GM10847 (cell line): ENCODE measurements around the gene BTBD8.

Source experiments
- POLR2A ChIP-seq: IDR thresholded peaks from 2 replicates; pipeline ENCODE4 v1.6.1; 2011; ENCODE audit not compliant: insufficient read length; ENCODE audit errors: extremely low read depth

BTBD8 gene

DNA sequence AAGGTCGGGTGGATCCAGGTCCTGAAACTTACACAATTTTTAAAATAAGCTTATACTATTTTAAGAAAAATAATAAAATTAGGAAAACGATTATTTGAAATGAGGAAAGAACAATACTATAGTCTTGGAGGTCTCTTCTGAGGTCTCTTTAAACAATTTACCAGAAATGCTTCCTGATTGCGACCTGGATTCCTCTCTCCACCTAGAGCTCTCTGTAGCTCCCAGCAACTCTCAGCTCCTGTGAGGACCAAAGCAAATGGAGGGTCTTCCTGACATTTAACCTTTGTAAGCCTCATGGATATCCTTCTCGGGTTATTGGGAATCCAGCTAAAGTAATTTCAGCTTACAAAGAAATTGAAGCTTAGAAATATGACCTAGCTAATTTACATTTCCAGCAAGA is 886 bp downstream of the BTBD8 start:
- no peak for TF ChIP-seq POLR2A

DNA sequence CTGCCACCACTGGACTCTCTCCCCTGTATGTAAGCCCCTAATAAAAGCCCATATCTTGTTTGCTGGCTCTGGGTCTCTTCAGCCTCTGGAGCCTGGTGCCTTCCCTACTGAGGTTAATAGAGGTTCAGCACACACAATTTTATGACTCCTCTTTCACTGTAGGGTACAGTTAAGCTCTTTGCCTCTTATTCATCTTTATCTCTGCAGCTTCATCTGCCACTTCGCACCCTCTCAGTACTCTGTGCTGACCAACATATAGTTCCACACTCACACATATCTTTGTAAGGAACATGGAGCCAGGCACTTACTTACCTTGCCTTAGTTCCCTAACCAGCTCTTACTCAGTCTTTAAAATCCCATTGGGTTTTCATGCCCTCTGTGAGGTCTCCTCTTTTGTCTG is 4.5 kb downstream of the BTBD8 start:
- no peak for TF ChIP-seq POLR2A

DNA sequence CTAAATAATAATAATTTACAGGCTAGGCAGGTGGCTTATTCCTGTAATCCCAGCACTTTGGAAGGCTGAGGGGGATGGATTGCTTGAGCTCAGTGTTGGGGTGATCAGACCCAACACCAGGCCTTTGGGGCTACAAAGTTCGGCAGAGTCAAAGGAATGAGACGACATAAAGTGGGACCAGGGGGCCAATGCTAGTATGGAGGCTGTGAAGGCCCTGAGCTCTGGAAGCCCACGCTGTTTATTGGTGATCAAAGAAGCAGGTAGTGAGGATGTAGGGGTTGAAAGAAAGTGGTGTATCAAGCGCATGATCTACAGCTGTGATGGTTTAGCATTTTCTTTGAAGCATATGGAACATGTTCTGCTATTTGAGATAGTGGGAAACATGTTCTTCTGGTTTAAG is 5.6 kb downstream of the BTBD8 start:
- no peak for TF ChIP-seq POLR2A

DNA sequence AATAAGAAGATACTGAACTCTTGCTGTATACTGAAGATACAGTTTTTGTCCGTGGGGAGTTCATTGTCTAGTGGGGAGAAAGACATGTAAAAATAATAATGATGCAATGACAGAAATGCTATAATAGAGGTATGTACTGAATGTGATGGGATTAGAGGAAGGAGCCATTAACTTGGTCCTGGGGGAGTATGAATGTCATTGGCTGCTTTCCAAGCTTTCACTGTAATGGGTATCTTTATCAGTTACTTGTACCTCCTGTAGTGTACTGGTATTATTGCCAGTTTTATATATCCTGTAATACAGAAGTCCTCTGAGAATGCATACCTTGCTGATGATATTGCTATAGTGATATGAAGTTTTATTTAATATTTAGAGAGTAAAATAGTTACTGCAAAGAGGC is 7.4 kb downstream of the BTBD8 start:
- TF ChIP-seq POLR2A, result no peak

- TF ChIP-seq POLR2A, result no peak
Observed at GRCh38 chr1:92091625-92092024, 11.5 kb downstream of the BTBD8 start.

- no peak for TF ChIP-seq POLR2A
Observed at GRCh38 chr1:92094090-92094489, 13.9 kb downstream of the BTBD8 start.

DNA sequence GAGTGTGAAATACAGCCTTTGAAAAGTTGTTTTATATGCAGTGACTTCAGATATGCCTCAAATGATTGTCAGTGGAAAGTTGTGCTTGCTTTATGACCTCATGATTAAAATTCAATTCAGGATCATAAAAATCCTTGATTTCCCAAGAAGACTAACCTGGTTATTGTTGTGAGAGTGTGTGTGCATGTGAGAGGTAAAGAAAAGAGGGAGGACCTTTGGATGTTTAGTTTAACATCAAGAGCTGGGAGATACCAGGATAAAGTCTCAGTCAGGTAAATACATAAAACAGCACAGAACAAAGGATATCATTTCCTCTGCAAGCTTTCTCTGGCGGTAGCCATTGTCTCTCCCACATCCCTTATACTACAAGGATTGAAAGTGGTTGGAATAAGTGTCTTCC is 14.4 kb downstream of the BTBD8 start:
- TF ChIP-seq POLR2A, result no peak

DNA sequence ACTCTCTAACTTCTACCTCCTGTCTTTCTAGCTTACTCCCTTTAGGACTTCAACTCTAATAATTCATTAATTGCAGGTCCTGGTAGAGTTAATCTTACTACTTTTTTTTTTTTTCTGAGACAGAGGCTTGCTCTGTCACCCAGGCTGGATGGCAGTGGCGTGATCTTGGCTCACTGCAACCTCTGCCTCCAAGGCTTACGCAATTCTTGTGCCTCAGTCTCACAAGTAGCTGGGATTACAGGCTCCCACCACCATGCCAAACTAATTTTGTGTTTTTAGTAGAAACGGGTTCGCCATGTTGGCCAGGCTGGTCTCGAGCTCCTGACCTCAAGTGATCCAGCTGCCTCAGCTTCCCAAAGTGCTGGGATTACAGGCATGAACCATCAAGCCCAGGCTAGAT is 15.7 kb downstream of the BTBD8 start:
- no peak for TF ChIP-seq POLR2A

GRCh38 chr1:92096317-92096716 is 16.2 kb downstream of the BTBD8 start:
- no peak for TF ChIP-seq POLR2A

DNA sequence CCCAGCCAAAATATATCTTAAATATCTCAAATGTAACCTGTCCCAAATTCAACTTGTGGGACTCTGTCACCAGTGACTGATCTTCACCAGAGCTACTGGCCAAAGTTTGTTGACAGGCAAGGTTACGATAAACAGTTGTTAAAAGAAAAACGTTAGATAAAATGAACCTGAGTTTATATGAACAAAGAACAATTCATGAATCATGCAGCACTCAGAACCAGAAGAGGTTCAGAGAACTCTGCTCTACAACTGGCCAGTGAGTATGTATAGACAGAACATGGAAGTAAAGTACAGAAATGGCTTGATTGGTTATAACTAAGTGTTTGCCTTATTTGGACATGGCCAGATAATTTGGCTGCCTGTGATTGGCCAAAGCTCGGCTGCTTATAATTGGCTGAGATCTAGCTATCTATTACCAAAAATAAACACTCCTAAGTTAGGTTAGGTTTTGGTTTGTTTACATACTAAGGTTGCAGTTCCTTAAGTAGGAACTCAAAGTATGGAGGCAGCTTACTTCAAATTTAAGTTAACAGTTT is 25.5 kb downstream of the BTBD8 start:
- TF ChIP-seq POLR2A, result no peak

GRCh38 chr1:92108631-92109030 is 28.5 kb downstream of the BTBD8 start:
- no peak for TF ChIP-seq POLR2A

GRCh38 chr1:92117526-92117925 is 37.4 kb downstream of the BTBD8 start:
- no peak for TF ChIP-seq POLR2A

DNA sequence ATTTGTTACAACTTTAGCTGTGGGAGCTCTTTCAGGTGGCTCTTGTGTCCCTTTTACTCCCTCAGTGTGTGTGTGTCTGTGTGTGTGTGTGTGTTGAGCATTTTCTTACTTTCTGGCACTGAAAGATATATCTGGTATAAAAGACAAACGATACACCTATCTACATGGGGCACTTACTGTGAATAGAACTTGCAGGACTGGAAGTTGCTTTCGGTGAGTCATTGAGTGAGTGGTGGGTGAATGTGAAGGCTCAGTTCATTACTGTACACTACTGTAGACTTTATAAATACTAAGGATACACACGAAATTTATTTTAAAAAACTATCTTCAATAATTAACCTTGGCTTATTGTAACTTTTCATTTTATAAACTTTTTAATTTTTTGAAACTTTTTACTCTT is 38.7 kb downstream of the BTBD8 start:
- no peak for TF ChIP-seq POLR2A

- TF ChIP-seq POLR2A, result no peak
Observed at GRCh38 chr1:92123868-92124267, 43.7 kb downstream of the BTBD8 start.

DNA sequence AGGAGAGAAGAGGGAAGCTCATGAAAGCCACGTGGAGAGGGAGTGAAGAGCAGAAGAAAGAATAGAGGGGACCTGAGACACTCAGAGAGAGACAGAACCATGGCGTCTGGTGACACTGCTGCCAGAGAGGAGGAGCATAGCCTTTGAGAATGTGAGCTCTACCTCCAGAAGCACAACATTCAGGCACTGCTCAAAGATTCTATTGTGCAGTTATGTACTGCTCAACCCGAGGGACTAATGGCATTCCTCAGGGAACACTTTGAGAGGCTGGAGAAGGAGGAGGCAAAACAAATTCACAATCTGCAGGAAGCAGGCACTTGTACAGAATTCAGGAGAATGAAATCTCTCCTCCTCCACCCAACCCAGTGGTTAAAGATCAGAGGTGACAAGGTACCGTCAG is 45.1 kb downstream of the BTBD8 start:
- TF ChIP-seq POLR2A, result no peak

- no peak for TF ChIP-seq POLR2A
Observed at GRCh38 chr1:92126088-92126487, 45.9 kb downstream of the BTBD8 start.

- no peak for TF ChIP-seq POLR2A
Observed at GRCh38 chr1:92134331-92134730, 54.2 kb downstream of the BTBD8 start.

- no peak for TF ChIP-seq POLR2A
Observed at GRCh38 chr1:92136341-92136740, 56.2 kb downstream of the BTBD8 start.
